GM12874 (cell line): ENCODE measurements around the gene MON1A.
A peak's percentile ranks its signal among the peaks of the same experiment; 100 is the strongest.

Experiments used
- TF ChIP-seq, protein P1 (sequence below): IDR thresholded peaks from 2 replicates; pipeline ENCODE4 v1.5.1; 2011; ENCODE audit warnings: low read depth, mild to moderate bottlenecking, control low read depth, low read length, moderate library complexity; ENCODE audit not compliant: insufficient read depth

MON1A gene

DNA sequence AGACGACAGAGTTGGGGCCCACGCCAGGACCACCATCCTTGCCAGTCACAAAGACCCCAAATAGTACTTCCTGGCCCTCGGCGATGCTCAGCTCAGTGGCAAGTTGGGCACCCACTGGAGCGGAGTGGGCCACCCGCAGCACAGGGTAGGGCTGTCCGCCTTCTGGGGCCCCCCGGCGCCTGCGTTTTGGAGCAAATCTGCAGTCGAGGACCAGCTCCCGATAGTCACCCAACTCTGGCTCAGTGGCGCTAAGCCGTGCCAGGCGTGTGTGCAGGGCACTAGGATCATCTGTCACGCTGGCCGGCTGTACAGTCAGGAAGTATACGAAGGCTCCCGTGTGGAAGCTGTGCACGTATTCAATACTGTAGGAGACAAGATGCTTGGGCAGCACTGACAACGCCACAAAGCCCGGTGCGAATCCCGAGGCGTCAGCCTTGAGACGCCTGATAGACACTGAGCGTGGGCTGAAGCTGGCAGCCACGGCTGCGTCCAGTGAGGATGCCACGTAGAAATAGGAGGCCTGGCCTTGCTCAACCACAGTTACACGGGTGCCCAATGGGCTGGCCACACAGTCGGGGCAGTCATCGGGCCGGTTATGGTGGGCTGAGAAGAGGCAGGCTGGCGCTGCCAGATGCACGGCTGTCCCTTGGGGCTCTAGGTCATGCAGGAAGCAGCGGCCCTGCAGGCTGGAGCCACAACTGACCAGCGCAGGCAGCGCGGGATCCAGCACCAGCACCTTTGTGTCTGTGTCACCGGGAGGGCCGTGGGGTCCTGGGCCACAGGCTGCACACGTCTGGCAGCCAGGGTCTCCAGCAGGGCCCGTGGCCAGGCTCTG lies 26.9 kb downstream of the MON1A start:
- TF ChIP-seq, protein P1, sequence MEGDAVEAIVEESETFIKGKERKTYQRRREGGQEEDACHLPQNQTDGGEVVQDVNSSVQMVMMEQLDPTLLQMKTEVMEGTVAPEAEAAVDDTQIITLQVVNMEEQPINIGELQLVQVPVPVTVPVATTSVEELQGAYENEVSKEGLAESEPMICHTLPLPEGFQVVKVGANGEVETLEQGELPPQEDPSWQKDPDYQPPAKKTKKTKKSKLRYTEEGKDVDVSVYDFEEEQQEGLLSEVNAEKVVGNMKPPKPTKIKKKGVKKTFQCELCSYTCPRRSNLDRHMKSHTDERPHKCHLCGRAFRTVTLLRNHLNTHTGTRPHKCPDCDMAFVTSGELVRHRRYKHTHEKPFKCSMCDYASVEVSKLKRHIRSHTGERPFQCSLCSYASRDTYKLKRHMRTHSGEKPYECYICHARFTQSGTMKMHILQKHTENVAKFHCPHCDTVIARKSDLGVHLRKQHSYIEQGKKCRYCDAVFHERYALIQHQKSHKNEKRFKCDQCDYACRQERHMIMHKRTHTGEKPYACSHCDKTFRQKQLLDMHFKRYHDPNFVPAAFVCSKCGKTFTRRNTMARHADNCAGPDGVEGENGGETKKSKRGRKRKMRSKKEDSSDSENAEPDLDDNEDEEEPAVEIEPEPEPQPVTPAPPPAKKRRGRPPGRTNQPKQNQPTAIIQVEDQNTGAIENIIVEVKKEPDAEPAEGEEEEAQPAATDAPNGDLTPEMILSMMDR = no peak

DNA sequence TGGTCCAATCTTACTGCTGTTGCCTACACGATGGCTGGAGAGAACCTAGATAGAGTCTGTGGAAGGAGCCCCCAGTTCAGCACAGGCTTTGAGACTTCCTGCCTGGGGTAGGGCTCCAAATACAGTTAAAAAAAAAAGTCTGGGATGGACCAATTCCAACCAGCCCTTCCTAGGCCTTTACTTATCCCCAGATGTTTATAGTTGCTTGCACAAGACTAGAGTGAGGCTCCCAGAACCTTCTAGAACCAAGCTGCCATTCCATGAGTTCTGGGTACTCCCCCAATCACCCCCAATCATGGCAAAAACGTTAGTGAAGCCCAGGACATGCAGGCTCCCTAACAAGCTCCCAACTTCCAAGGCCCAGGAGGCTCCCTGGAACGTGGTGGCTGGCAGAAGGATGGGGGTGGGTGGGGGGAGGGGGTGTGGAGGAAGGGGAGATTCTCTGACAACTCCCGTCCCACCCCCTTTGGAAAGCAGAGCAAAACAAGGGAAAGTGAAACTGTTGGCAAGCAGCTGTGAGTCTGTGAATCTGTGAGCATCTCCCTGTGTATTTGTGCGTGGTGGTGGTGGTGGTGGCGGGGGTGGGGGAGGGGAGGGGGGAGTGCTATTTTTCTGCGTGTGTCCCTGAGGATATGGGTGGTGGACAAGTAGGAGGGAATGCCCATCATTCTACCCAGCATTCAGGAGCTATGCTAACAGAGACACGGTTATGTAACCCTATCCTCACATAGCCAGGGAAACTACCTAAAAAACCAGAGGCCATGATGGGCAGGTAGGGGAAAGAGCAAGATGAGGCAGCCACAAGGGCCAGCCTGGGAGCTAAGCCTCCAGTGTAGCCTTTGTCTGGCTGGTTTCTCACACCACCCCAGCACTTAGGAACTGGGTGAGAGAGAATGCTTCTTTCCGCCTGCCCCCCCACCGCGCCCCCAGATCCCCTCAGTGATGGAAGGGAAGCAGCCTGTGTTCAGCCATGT lies 28.0 kb downstream of the MON1A start:
- TF ChIP-seq, protein P1 = no peak

DNA sequence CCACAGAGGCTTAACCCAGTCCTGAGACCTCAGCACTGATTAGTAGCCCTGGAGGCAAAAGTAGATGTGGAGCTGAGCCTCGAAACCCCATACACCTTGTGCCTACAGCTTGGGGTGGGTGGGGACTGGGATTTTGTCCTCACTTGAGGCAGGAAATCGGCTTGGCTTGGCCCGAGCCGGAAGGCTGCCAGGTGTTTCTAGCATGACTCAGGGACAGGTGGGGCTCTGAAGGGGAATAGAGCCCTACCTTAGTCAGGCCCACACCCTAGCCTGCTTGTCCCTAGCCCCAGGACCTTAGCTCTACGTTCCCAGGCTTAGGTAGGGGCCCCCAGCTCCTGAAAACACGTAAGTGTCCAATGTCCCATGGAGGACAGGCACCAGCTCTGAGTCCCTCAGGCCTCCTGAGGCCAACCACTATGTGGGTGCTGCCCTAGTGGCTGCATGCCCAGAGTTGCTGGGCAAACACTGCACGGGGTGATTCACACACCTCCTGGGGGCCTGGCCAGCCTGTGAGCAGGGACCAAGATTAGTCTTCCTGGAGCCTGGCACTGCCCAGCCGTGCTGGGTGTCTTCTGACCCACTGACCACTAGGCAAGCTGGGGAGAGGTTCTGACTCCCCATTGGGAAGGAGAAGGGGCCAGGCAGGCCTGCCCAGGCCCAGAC lies 29.0 kb downstream of the MON1A start:
- TF ChIP-seq, protein P1 = no peak

DNA sequence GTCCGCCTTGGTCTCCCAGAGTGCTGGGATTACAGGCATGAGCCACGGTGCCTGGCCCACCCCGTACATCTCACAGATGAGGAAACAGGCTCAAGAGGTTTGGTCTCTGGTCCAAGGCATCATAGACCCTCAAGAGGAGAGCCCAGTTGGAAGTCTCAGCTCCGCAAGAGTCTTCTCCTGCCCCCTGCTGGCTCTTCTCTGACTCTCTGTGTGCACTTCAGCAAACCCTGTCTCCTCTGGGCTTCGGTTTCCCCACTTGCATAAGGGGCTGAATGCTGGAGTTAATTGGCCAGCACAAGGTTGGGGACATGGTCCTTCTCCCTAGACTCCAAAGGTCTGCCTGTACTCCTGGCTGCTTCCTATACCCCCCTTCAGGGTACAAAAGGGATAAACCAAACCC lies 29.8 kb downstream of the MON1A start:
- TF ChIP-seq, protein P1 = peak; percentile 49

DNA sequence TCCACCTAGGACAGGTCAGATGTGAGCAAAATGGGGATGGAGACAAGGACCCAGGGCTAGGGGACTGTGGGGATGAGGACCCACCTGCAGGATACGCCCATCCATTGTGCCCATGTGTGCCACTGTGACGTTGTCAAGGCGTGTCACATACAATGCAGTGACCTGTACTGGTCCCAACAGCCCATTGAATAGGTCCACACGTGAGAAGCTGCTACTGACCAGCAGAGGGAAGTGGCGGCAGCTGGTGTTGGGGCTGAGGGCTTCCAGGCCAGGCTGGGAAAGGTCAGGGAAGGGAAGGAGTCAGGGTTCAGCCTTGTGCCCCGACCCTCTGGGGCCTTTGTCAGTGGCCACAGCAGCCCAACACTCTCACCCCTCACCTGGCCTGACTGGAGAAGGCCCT lies 30.6 kb downstream of the MON1A start:
- TF ChIP-seq, protein P1 = no peak

DNA sequence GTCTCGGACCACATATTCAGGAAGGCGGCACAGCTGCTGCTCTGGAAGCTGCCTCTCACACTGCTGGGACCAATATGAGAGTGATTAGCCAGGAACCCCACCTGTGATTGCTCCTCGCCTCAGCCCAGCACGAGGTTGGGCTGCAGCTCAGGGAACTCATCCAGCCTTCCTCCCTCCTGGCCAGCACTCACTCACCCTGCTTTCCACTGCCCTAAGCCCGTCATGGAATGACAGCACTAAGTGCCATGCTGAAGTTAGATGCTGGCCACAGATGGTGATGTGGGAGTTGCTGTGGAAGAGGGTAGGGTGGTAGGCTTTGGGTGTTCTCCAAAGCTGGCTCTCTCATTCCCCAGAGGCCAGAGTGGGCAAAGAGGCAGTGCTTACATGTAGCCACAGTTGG lies 33.3 kb downstream of the MON1A start:
- TF ChIP-seq, protein P1 = no peak

DNA sequence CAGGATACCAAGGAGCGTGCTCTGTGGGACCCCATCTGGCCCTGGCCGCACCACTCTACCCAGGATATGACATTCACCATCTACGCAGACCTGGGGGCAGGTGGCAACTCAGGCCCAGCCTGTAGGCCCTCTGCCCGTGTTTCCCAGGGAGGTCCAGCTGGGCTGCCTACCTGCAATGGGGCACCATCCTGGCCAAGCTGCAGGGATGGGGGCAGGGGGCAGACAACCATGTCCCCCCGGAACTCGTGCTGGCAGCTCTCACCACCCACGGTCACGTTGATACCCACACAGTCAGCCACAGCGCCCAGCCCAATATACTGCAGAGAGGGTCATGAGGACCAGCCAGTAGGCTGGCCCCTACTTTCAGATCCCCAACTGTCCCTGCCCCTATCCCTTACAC lies 33.8 kb downstream of the MON1A start:
- TF ChIP-seq, protein P1 = no peak
